ENCODE data around the gene ZPR1.

- TF ChIP-seq POLR2AphosphoS5 (IDR thresholded peaks at IDR 0.05; ENCODE audit: borderline replicate concordance, low read depth, low read length) (no peak), EZH2 (IDR thresholded peaks at IDR 0.05) (no peak), FOXP2 (optimal IDR thresholded peaks at IDR 0.05; ENCODE audit: control extremely low read depth, extremely low read length, insufficient read depth) (no peak)
Observed at GRCh38 chr11:116730601-116731000, 57.2 kb downstream of the ZPR1 start.

Data from SK-N-MC (cell line).